Fibroblast of skin of right quadriceps (primary cell): ENCODE measurements around the gene SLC38A3.
A peak's percentile ranks its signal among the peaks of the same experiment; 100 is the strongest.
"Not testable (repeated sequence)": the region's sequence is repeated elsewhere in the genome, so short reads cannot be mapped to it uniquely, and the experiment has no call there.

Experiments used
- DNase-seq: peaks from one replicate; pipeline ENCODE4 v3.0.0-alpha.2; 2013

SLC38A3 gene

GRCh38 chr3:50256978-50257890 is 52.2 kb downstream of the SLC38A3 start:
- no peak for DNase-seq

DNA sequence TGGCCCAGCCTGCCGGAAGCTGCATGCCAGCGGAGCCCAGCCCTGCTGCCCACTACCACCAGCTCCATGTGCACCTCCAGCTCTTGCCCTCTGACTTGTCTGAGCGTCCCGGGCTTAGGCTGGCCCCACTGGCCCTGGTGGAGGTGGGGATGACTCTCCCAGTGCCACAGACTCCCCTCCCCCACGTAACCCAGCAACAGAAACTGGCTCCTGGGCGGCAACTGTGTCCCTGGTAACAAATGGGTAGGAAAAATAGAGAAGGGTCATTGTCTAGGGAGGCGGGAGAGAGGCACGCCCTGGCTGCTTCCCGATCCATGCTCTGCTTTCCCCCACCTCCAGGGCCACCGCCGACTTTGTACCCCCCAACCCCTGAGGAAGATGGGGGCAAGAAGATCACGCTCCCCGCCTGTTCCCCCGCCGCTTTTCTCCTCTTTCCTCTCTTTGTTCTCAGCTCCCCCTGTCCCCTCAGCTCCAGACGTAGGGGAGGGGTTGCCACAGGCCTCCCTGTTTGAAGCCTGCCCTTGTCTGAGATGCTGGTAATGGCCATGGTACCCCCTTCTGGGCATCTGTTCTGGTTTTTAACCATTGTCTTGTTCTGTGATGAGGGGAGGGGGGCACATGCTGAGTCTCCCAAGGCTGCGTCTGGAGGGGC is 53.1 kb downstream of the SLC38A3 start:
- no peak for DNase-seq

DNA sequence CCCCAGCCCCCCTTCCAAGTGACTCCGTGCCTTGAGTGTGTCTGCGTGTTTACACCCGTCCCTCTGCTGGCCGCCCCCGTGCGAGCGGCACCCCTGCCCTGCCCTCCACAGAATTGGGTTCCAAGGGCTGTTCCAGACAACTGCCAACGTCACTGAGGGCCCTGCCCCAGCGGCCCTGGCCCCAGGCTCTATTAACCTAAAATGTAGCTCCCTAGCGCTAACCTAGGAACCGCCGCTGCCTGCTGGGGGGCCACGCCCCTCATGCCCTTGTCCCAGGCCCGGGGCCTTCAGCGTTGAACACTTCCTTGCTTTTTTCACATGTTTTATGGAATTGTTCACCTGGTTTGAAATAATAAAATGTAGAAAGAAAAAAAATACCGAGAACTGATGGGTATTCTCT is 53.9 kb downstream of the SLC38A3 start:
- no peak for DNase-seq

DNA sequence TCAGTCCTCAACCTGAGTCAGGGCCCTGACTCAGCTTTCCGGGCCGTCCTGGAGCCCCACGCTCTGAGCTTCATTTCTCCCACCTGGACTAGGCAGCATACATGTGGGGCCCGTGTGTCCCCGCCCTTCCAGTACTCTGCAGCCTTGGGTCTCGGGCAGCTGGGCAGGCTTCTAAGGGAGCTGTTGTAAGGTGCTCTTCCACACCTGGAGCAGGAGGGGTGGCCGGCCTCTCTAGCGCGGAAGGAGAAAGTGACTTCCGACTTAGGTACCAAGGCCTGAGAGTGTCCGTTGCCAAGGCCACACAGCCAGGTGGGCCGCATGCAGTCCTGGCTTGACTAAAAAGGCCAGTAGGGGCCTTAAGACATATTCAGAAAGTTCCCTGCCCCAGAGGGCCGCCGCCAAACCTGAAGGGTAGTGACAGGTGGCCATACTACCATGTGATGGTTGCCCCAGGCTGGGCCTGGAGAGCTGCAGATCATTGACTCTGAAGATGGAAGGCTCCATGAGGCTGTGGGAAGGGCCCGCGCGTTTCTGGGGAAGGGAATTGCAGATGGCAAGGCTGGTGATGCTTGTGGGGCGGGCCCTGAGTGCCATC is 54.5 kb downstream of the SLC38A3 start:
- no peak for DNase-seq

- peak; percentile 84 for DNase-seq
Observed at GRCh38 chr3:50260027-50260941, 55.2 kb downstream of the SLC38A3 start.

GRCh38 chr3:50260942-50261441 is 55.9 kb downstream of the SLC38A3 start:
- DNase-seq = no peak

GRCh38 chr3:50261505-50261904 is 56.4 kb downstream of the SLC38A3 start:
- no peak for DNase-seq

- DNase-seq = not testable (repeated sequence)
Observed at GRCh38 chr3:50262200-50262599, 57.1 kb downstream of the SLC38A3 start.

DNA sequence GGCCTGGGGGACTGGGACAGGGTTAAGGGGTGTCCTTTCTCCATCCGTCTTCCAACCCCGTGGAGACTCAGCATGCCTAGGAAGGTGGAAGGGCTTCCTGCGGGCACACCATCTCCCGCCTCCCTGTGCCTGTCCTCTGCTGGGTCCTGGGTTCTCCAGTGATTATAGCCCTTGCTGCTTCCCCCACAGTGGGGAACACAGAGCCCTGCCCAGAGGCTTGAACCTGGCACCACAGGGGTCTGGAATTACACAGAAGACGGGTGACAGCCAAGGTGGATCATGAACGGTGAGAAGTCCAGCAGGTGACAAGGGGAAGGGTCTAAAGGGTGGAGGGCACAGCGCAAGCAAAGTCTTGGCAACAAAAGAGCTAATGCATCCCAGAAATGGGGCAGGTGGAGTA is 57.7 kb downstream of the SLC38A3 start:
- no peak for DNase-seq

DNA sequence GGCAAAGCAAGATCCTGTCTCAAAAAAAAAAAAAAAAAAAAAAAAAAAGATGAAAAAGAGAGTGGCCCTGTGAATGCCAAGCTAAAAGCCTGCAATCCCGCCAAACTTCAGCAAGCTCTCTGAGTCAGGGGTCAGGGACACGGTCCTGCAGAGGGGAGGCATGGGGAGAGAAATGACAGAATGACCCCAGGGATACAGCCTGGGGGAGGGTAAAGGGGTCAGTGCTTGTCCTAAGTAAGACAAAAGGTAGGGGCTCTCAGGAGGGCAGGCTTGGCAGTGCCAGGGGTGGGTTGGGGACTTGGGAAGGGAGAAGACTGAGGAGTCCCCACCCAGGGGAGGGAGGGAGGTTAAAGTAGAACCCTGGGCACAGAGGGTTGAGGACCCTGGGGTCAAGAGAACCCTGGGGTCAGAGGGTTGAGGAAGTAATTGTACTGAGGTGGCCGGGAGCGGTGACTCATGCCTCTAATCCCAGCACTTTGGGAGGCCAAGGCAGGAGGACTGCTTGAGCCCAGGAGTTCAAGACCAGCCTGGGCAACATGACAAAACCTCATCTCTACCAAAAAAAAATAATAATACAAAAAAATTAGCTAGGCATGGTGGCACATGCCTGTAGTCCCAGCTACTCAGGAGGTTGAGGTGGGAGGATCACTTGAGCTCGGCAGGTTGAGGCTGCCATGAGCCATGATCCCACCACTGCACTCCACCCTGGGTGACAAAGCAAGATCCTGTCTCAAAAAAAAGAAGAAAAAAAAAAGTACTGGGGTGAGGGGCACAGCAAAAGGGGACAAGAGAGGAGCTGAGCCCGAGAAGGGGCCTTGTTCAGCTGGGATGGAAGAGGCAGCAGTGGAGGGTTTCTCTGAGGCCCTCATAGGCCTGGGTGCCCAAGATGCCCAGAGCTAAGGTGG is 58.7 kb downstream of the SLC38A3 start:
- DNase-seq = no peak

GRCh38 chr3:50264383-50264963 is 59.4 kb downstream of the SLC38A3 start:
- DNase-seq = peak; percentile 98

GRCh38 chr3:50264964-50265485 is 60.0 kb downstream of the SLC38A3 start:
- no peak for DNase-seq

- DNase-seq = no peak
Observed at GRCh38 chr3:50265571-50265970, 60.5 kb downstream of the SLC38A3 start.

DNA sequence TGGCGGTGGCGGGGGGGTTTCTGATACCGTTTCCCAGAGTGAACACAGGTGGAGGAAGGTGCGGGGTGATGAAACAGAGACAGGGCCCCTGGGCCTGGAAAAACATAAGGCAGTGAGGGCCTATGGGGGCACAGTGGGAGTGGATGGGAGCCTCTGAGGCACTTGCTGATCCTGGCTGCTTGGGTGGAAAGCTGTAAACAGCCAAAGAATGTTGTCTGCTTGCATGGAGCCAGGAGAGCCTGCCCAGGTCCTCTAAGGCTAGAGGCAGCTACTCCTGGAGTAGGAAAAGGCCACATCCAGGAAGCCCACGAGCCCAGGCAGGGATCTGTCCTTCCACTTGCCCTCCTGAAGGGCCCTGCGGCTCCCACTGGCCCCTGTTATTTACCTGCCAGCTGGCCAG is 60.9 kb downstream of the SLC38A3 start:
- no peak for DNase-seq

DNA sequence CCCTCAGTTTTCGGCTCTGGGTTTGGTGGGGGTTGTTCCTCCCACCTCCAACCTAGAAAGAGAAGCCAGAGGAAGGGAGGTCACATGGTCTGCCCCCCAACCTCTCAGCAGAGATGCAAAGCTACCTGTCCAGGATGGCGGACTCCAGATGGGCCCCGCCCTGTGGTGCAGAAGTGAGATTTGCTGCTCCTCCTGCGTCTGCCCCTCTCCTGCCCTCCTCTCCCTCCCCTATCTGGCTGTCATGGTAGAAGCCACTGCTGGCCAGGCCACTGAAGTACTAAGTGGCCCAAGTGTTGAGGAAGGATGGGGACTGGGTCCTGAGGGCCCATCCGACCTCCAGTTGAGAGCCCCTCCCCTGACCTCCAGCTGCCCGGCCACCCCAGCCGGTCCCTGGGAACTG is 61.8 kb downstream of the SLC38A3 start:
- no peak for DNase-seq

GRCh38 chr3:50267280-50267913 is 62.3 kb downstream of the SLC38A3 start:
- DNase-seq = no peak

DNA sequence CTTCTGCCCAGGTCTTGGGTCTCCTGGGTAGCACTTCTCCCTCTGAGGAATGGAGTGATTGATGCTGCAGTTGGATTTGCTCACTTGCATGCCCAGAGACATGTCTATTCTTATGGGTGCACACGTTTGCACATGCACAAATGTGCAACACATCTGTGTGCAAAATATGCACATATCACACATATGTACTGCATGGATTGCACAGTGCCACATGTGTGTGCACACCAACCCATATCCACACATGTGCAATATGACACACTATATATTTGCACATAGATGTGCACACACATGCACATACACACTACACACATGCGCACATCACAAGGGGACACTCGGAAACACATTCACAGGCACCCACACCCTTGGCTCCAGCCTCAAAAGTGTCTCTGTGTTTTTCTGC is 63.2 kb downstream of the SLC38A3 start:
- no peak for DNase-seq

DNA sequence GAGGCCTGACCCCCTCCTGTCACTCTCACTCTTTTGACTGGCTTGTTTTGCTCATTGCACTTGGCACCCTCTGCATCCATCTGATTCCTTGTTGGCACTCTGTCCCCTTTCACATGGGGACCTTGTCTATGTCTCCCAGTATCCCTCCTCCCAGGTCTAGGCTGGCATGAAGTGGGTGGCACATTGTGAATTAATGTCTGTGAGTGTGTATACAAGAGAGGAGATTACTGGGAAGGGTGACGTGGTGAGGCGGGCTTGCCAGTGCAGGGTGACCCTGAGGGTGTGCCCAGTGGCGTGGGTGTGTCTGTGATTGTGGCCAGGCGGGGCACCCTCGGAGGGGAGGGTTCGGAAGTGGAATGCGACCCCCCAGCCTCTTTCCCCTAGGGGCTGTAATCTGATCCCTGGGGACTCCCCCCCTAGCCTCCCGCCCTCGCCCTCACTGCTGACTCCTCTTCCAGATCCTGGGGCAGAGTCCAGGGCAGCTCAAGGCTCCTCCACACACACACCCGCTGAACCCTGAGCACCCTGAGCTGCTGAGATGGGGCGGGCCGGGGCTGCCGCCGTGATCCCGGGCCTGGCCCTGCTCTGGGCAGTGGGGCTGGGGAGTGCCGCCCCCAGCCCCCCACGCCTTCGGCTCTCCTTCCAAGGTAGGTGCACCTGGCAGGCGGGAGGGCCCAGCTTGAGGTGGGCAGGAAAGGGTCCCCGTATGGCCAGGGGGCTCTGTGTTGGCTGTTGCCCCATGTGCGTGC is 63.8 kb downstream of the SLC38A3 start, which contains the start of gene SEMA3B:
Gene SEMA3B, plus strand, starts transcription at position 445 of the 749 bp plus-strand sequence. Its CDS starts 94 bp downstream, at position 539.
- DNase-seq = no peak

DNA sequence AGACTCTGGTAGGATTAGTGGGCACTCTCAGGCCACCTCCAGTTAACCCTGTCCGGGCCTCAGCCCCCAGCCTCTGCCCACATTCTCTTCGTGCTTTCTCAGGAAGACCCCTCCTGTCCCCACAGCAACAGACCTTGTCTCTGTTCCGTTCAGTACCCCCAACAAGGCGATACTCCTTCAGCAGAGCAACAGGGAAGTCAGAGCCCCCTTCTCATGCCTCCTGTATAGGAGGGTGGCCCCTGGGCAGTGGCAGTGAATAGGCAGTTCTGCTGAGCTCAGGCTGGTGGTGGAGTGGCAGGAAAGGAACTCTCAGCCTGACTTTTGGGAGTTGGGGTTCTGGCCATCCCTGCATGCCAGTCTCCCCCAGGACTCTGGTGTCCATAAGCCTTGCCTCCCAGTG is 64.4 kb downstream of the SLC38A3 start:
- DNase-seq = no peak
